Left lung (tissue), 10 donors: Measurements from ENCODE around the gene KDM5B. TPM values are rescaled to one million over a fixed set of nuclear protein-coding genes. Genes with fewer than 3 reads are reported as not detected.

Source experiments
- ATAC-seq: fragments of 200-7000 bp; cut with Tn5 transposase; one replicate; pipeline ENCODE4 v1.9.1; 2020; ENCODE audit warnings: moderate library complexity
- DNase-seq, 4 donors: peaks; one replicate each; pipeline ENCODE4 v3.0.0-alpha.2; 2013 to 2020
- H3K27ac ChIP-seq, 2 donors: fragments of 200-600 bp; sonication (generic) in 1 of 2; one replicate each; pipeline versions ENCODE4 v1.5.0 to v1.8.0; 2020 to 2021
- H3K27me3 ChIP-seq, 2 donors: fragments of 200-600 bp; sonication (generic) in 1 of 2; one replicate each; pipeline versions ENCODE4 v1.5.0 to v1.8.0; 2020 to 2021
- H3K36me3 ChIP-seq, 2 donors: fragments of 200-600 bp; sonication (generic) in 1 of 2; one replicate each; pipeline versions ENCODE4 v1.5.0 to v1.8.0; 2020 to 2021
- H3K4me1 ChIP-seq, 2 donors: fragments of 200-600 bp; one replicate each; pipeline ENCODE4 v1.8.0; 2021
- H3K4me3 ChIP-seq, 2 donors: fragments of 200-600 bp; sonication (generic) in 1 of 2; one replicate each; pipeline versions ENCODE4 v1.5.0 to v1.8.0; 2020 to 2021; ENCODE audit warnings: mild to moderate bottlenecking in 1 of 2
- H3K9me3 ChIP-seq, 2 donors: fragments of 200-600 bp; sonication (generic) in 1 of 2; one replicate each; pipeline versions ENCODE4 v1.5.0 to v1.8.0; 2020 to 2021
- CTCF ChIP-seq, 2 donors: fragments of 200-600 bp; sonication (generic) in 1 of 2; IDR thresholded peaks; one replicate each; pipeline versions ENCODE4 v1.5.0 to v1.8.0; 2021; ENCODE audit warnings: antibody characterized with exemption in 2 of 2
- intact Hi-C, 2 donors: fragments of 100-400 bp; cut with DNase I; formaldehyde crosslinking; loops; one replicate each; pipeline versions ENCODE4 v1.11.2 to v1.14.2; 2022
- polyA plus RNA-seq, 6 donors: library from polyadenylated mRNA; unstranded; fragments of 120-200 nt; gene quantifications; one replicate each; pipeline ENCODE4 v1.2.1, GENCODE V29; 2013; ENCODE audit not compliant: insufficient read length in 6 of 6
- total RNA-seq, 2 donors: library from RNA; stranded (reverse); fragmentation: NEBNext Ultra II Directional; extraction: Animal tissue kit (Norgen Biotek cat#: 25700); gene quantifications; one replicate each; pipeline ENCODE4 v1.2.1, GENCODE V29; 2021
- donor health status: DM: no; HTN: yes; CAD: no.
- donor health status: DM: no; HTN: no; CAD: no.

KDM5B gene
- total and polyA plus RNA-seq, 8 donors = 46.4 to 124 (median 105) TPM

GRCh38 chr1:202812176-202813026, 4.2 kb upstream of the KDM5B start:
- intact Hi-C loops = no loop called here
- ATAC-seq = no peak

DNA sequence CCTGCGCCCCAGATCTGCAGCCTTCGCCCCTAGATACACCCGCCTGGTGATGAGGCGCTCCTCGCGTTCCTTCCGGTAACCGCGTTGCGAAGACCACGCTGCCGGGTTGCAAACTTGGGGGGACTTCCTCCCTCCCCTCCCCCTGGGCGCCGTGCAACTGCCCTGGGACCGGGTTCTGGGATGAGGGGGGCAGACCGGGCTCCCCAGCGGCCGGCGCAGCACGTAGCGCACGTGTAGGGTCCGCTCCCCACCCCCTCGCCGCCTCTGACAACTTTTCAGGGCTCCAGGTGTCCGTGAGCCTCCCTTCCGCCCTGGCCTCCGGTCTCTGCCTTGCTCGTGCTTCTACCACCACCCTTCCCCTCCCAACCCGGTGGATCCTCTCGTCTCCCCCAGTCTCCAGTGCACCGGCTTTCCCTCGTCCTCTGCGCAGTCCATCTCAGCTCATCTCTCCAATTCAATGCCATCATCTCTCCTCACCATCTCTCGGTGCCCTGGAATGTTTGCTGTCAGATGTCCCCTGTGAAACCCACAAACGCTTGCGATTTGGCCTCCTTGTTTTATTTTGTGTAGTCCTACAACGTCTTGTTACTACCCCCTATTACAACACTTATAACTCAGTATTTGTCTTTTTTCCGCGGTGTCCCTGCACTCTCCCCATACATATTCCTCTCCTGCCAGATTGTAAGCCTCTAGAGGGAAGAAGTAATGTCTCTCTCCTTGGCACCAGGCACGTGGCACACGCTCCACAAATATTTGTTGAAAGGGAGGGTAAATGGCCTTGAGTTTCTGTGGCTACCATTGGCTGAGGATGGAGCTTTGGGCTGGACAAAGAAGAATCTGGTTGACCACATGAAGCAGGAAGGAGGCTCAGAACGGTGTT, 3.3 kb upstream of the KDM5B start:
- TF ChIP-seq CTCF (IDR thresholded peaks at IDR 0.05) = no peak
- peaks cover 0 to 8% of the 10 kb centered on the region in 2 donors for H3K27me3 ChIP-seq
- ATAC-seq (peak; percentile 27), DNase-seq (peak in 2 of 4 donors; percentile 46 to 84)
- no peaks in the 10 kb centered on the region for H3K9me3 ChIP-seq
- no peaks in the 10 kb centered on the region for H3K36me3 ChIP-seq
- H3K4me3 ChIP-seq = peak overlapping the region; percentile 69 to 84
- H3K27ac ChIP-seq = peak overlapping the region in 1 of 2 donors; percentile 78
- peaks cover 8 to 31% of the 10 kb centered on the region in 2 donors for H3K4me1 ChIP-seq
- intact Hi-C loops = no loop called here

More at GRCh38 chr1:202812176-202813026, 4.2 kb upstream of the KDM5B start:
- Histone ChIP-seq H3K27ac (no peak overlapping the region), H3K27me3 (peaks cover 0 to 9% of the 10 kb centered on the region in 2 donors), H3K4me1 (peaks cover 8 to 28% of the 10 kb centered on the region in 2 donors), H3K4me3 (no peak overlapping the region), H3K9me3 (no peaks in the 10 kb centered on the region), H3K36me3 (no peaks in the 10 kb centered on the region)
- no peak for TF ChIP-seq CTCF (IDR thresholded peaks at IDR 0.05)
- DNase-seq = no peak

DNA sequence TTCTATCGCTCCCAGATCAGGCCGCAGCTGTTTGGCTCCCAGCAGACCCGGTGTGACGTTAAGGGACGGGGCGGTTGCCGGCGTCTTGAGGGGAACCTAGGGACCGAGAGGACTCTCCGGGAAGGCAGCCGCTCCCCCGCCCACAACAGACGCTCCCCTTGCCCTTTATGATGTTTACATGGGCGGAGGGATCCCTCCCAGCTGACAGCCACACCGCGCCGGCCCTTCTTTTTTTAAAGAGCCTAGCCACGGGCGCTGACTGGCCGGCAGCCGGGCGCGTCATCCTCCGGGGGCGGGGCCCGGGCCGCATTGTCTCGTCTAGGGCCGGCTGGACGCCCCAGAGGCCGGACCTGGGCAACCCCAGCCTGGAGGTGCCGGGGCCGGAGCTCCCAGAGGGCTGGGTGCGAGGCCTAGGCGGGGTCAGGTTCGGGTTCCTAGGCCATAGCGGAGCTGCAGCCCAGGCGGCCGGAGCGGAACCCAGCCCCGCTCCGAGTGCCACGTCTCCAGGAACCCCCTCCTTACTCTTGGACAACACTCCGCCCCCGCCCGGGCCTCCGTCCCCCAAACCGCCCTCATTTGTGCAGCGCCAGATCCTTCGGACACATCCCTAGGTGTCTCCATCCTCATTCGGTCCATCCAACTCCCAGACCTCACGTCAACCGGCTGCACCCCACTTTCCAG, 2.5 kb upstream of the KDM5B start, which contains the start of gene PCAT6:
TSS of gene PCAT6 (plus strand) at position 340 of the 681 bp plus-strand sequence.
- intact Hi-C loops = no loop called here
- DNase-seq = peak; percentile 92 to 98 (median 96)

GRCh38 chr1:202810193-202810614, 2.0 kb upstream of the KDM5B start:
- H3K4me3 ChIP-seq = peak overlapping the region; percentile 69 to 84
- no peak for TF ChIP-seq CTCF (IDR thresholded peaks at IDR 0.05)
- intact Hi-C loops = no loop called here
- no peaks in the 10 kb centered on the region for H3K36me3 ChIP-seq
- ATAC-seq (no peak), DNase-seq (no peak)
- peaks cover 14 to 45% of the 10 kb centered on the region in 2 donors for H3K4me1 ChIP-seq
- peak overlapping the region; percentile 78 to 80 for H3K27ac ChIP-seq
- H3K9me3 ChIP-seq = no peaks in the 10 kb centered on the region
- H3K27me3 ChIP-seq = peaks cover 0 to 8% of the 10 kb centered on the region in 2 donors

More for the DNA sequence above, 2.5 kb upstream of the KDM5B start, which contains the start of gene PCAT6:
- peak within 1 kb of the TSS; percentile 69 to 84 for H3K4me3 ChIP-seq
- no peak for TF ChIP-seq CTCF (IDR thresholded peaks at IDR 0.05)
- peaks cover 9 to 39% of the 10 kb centered on the region in 2 donors for H3K4me1 ChIP-seq
- no peaks in the 10 kb centered on the region for H3K9me3 ChIP-seq
- H3K36me3 ChIP-seq = no peaks in the 10 kb centered on the region
- H3K27me3 ChIP-seq = peaks cover 0 to 8% of the 10 kb centered on the region in 2 donors
- peak within 1 kb of the TSS; percentile 78 to 80 for H3K27ac ChIP-seq
- peak; percentile 90 for ATAC-seq
